HEK293T (cell line): ENCODE results near the gene OR4S2.

Source experiments
- CTCF ChIA-PET: fragments of 350-600 bp; formaldehyde crosslinking; extraction: SDS; loops from one replicate; lab custom pipeline; 2021; ENCODE audit warnings: antibody characterized with exemption, inconsistent platforms; lab: Yijun Ruan, JAX
- POLR2A ChIA-PET: fragments of 350-600 bp; formaldehyde crosslinking; extraction: SDS; loops from one replicate; lab custom pipeline; 2020; ENCODE audit warnings: antibody characterized with exemption, inconsistent platforms; lab: Yijun Ruan, JAX
- DNase-seq: peaks from one replicate; pipeline ENCODE4 v3.0.0; 2012; ENCODE audit warnings: mixed read lengths; ENCODE audit errors: extremely low spot score
- ARNT ChIP-seq: fragments of 450-650 bp; IDR thresholded peaks from 2 replicates; pipeline ENCODE4 v1.6.1; 2017; ENCODE audit warnings: mild to moderate bottlenecking
- BHLHE40 ChIP-seq: fragments of 450-650 bp; IDR thresholded peaks from 2 replicates; pipeline ENCODE4 v1.6.1; 2016; ENCODE audit warnings: mild to moderate bottlenecking, moderate library complexity, borderline replicate concordance
- CTBP1 ChIP-seq: fragments of 450-650 bp; IDR thresholded peaks from 2 replicates; pipeline ENCODE4 v1.6.1; 2016; ENCODE audit warnings: borderline replicate concordance
- ELF4 ChIP-seq: fragments of 450-650 bp; IDR thresholded peaks from 2 replicates; pipeline ENCODE4 v1.6.1; 2017; ENCODE audit warnings: antibody characterized with exemption
- FOXA1 ChIP-seq: fragments of 450-650 bp; IDR thresholded peaks from 2 replicates; pipeline ENCODE4 v1.6.1; 2016; ENCODE audit warnings: mild to moderate bottlenecking
- FOXK2 ChIP-seq: fragments of 450-650 bp; IDR thresholded peaks from 2 replicates; pipeline ENCODE4 v1.6.1; 2016; ENCODE audit warnings: mild to moderate bottlenecking
- FOXM1 ChIP-seq: fragments of 450-650 bp; IDR thresholded peaks from 2 replicates; pipeline ENCODE4 v1.6.1; 2017; ENCODE audit warnings: mild to moderate bottlenecking, borderline replicate concordance
- HDGF ChIP-seq: fragments of 450-650 bp; IDR thresholded peaks from 2 replicates; pipeline ENCODE4 v1.6.1; 2017; ENCODE audit warnings: antibody characterized with exemption, borderline replicate concordance
- L3MBTL2 ChIP-seq: fragments of 450-650 bp; conservative IDR thresholded peaks from 2 replicates; pipeline ENCODE4 v1.6.1; 2016; ENCODE audit warnings: mild to moderate bottlenecking
- LEF1 ChIP-seq: fragments of 450-650 bp; IDR thresholded peaks from 2 replicates; pipeline ENCODE4 v1.6.1; 2017; ENCODE audit warnings: mild to moderate bottlenecking, borderline replicate concordance
- NFRKB ChIP-seq: fragments of 450-650 bp; IDR thresholded peaks from 2 replicates; pipeline ENCODE4 v1.6.1; 2016; ENCODE audit warnings: mild to moderate bottlenecking, moderate library complexity
- SP1 ChIP-seq: fragments of 450-650 bp; IDR thresholded peaks from 2 replicates; pipeline ENCODE4 v1.6.1; 2017
- SUZ12 ChIP-seq: fragments of 450-650 bp; IDR thresholded peaks from 2 replicates; pipeline ENCODE4 v1.6.1; 2016; ENCODE audit warnings: mild to moderate bottlenecking
- TARDBP ChIP-seq: fragments of 450-650 bp; IDR thresholded peaks from 2 replicates; pipeline ENCODE4 v1.6.1; 2016
- ZNF384 ChIP-seq: fragments of 450-650 bp; IDR thresholded peaks from 2 replicates; pipeline ENCODE4 v1.6.1; 2016
- TF ChIP-seq, protein P1 (sequence below): fragments of 450-650 bp; IDR thresholded peaks from 2 replicates; pipeline ENCODE4 v1.6.1; 2016

Gene OR4S2, protein sequence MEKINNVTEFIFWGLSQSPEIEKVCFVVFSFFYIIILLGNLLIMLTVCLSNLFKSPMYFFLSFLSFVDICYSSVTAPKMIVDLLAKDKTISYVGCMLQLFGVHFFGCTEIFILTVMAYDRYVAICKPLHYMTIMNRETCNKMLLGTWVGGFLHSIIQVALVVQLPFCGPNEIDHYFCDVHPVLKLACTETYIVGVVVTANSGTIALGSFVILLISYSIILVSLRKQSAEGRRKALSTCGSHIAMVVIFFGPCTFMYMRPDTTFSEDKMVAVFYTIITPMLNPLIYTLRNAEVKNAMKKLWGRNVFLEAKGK

DNA sequence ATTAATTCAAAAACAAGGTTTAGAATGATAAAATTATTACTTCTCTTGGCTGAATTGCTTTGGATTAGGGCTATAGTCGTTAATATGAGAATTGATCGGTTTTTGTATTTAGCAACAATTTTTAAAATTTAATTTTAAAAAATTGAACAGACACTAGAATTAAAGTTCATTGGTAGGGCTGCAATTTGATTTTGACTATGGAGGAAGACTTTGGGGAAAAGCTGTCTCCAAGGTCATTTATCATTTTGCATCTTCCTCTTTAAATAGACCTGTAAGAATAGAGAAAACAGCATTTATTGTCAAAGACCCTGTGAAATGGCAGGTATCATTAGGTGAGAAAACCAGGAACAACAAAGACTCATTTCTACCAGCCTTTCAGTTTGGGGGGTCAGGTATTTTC lies at the start of gene OR4S2:
Gene OR4S2 (plus strand): TSS at position 301 of the 400 bp plus-strand sequence. CDS start 2,577 bp downstream, outside the sequence.
- TF ChIP-seq TARDBP (no peak), SP1 (no peak), ARNT (no peak), ELF4 (no peak), FOXA1 (no peak), SUZ12 (no peak), ZNF384 (no peak), FOXM1 (no peak), L3MBTL2 (no peak), NFRKB (no peak), BHLHE40 (no peak), FOXK2 (no peak), LEF1 (no peak), HDGF (no peak), CTBP1 (no peak)
- TF ChIP-seq, protein P1, sequence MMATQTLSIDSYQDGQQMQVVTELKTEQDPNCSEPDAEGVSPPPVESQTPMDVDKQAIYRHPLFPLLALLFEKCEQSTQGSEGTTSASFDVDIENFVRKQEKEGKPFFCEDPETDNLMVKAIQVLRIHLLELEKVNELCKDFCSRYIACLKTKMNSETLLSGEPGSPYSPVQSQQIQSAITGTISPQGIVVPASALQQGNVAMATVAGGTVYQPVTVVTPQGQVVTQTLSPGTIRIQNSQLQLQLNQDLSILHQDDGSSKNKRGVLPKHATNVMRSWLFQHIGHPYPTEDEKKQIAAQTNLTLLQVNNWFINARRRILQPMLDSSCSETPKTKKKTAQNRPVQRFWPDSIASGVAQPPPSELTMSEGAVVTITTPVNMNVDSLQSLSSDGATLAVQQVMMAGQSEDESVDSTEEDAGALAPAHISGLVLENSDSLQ = no peak
- DNase-seq = no peak
- CTCF ChIA-PET = no interaction called here
- POLR2A ChIA-PET = no interaction called here

DNA sequence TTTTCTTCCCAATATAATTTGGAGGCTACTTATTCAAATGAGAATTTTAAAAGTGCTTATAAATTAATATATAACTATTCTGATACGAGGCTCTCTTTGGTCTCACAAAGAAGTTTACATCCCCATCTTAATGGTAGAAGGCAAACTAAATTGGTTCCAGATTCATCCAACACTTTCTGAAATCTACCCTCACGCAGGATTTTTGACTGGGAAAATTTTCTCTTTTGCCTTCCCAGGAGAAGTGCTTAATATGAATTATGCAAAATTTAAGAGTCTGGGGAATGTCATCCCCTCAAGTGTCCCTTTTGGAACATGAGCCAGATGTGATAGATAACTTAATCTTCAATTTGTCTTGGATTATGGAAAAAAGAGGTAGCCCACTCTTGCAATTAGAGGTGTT lies 40.6 kb upstream of the OR4S2 start, which contains the start of gene OR4C11:
Gene OR4C11 (minus strand): TSS at position 101 of the 400 bp plus-strand sequence. CDS start 3,272 bp downstream, outside the sequence.
- no peak for DNase-seq
- CTCF ChIA-PET = no interaction called here
- POLR2A ChIA-PET = no interaction called here
- no peak for TF ChIP-seq ARNT
- TF ChIP-seq SUZ12 = no peak
- no peak for TF ChIP-seq ZNF384
- TF ChIP-seq ELF4 = no peak
- no peak for TF ChIP-seq L3MBTL2
- TF ChIP-seq BHLHE40 = no peak
- no peak for TF ChIP-seq FOXM1
- no peak for TF ChIP-seq TARDBP
- no peak for TF ChIP-seq HDGF
- no peak for TF ChIP-seq FOXA1
- TF ChIP-seq SP1 = no peak

DNA sequence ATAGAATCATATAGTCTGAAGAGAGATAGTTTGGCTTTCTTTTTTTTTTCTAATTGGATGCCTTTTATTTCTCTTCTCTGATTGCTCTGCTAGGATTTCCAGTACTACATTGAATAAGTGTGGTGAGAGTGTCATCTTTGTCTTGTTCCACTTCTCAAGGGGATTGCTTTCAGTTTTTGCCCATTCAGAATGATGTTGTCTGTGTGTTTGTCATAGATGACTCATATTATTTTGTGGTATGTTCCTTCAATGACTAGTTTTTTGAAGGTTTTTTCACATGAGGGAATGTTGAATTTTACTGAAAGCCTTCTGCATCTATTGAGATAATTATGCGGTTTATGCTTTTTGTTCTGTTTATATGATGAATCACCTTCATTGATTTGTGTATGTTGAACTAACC lies 23.6 kb upstream of the OR4S2 start:
- POLR2A ChIA-PET = no interaction called here
- CTCF ChIA-PET = no interaction called here
- TF ChIP-seq ELF4 (no peak), SUZ12 (no peak), HDGF (no peak), NFRKB (no peak), BHLHE40 (no peak), FOXK2 (no peak), FOXM1 (no peak), L3MBTL2 (no peak), SP1 (no peak), CTBP1 (no peak), ARNT (no peak), LEF1 (no peak), FOXA1 (no peak), ZNF384 (no peak), TARDBP (no peak)
- TF ChIP-seq, protein P1 = no peak
- DNase-seq = no peak

DNA sequence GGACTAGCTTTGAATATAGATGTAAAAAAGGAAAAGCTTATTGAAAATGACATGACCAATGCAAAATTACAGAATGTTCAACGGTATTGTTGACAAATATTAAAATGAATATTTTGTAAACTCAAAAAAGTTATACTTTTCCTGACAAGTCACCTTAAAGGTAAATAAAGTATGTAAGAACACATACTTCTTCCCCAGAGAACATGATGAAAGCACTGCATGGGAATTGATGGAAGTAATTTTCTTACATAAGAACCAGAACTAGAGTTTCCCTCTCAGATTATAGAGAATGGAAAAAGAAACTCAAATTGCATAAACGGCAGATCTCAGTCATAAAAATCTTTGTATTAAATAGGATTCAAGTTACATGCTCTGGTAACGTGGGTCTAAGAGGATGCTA lies 13.3 kb upstream of the OR4S2 start, which contains the start of gene OR4P4:
Gene OR4P4 (plus strand): TSS at position 301 of the 400 bp plus-strand sequence.
- no peak for TF ChIP-seq ZNF384
- no peak for TF ChIP-seq SUZ12
- no peak for TF ChIP-seq HDGF
- TF ChIP-seq FOXK2 = no peak
- TF ChIP-seq CTBP1 = no peak
- no peak for TF ChIP-seq FOXA1
- no peak for TF ChIP-seq L3MBTL2
- TF ChIP-seq, protein P1 = no peak
- no peak for TF ChIP-seq BHLHE40
- no peak for TF ChIP-seq FOXM1
- TF ChIP-seq LEF1 = no peak
- TF ChIP-seq NFRKB = no peak
- no peak for TF ChIP-seq TARDBP
- no peak for TF ChIP-seq ARNT
- no peak for TF ChIP-seq SP1
- no peak for TF ChIP-seq ELF4
- CTCF ChIA-PET = no interaction called here
- POLR2A ChIA-PET = no interaction called here
- no peak for DNase-seq

DNA sequence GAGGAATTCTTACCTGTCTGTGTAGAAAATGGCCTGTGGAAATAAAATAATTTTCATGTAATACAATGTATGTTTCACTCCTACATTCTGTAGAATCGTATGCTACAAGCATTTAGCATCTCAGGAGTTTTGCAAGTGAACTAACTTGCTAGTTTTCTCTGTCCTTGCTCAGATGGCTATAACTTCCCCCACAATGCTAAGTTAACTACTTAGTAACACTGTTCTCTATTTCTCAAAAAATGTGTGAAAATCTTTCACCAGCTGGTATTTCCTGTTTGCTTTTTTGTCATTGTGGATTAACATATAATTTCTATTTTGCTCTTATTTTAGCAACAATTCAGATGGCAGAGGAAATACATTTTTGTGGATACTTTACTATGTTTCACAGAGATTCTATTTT lies 4.4 kb downstream of the OR4S2 start:
- ChIA-PET CTCF (no interaction called here), POLR2A (no interaction called here)
- TF ChIP-seq L3MBTL2 (no peak), ARNT (no peak), LEF1 (no peak), FOXA1 (no peak), HDGF (no peak), BHLHE40 (no peak), CTBP1 (no peak), ELF4 (no peak), FOXM1 (no peak), TARDBP (no peak), NFRKB (no peak), SP1 (no peak), FOXK2 (no peak), ZNF384 (no peak), SUZ12 (no peak)
- TF ChIP-seq, protein P1 = no peak
- no peak for DNase-seq
